ENCODE data around the gene MCOLN2.

The MCOLN2 gene

GRCh38 chr1:84884671-84885389 lies 112.1 kb downstream of the MCOLN2 start:
- Histone ChIP-seq H3F3A (ENCODE audit: insufficient read depth, low read length) (no peaks in the 10 kb centered on the region), H3K4me2 (ENCODE audit: low read length) (no peak overlapping the region), H3K27ac (ENCODE audit: low read depth, low read length, poor library complexity, severe bottlenecking) (no peak overlapping the region), H2AFZ (ENCODE audit: low read length) (no peak overlapping the region), H3K79me2 (ENCODE audit: insufficient read depth, low read length) (no peaks in the 10 kb centered on the region), H3K4me3 (ENCODE audit: low read depth, low read length, poor library complexity, severe bottlenecking) (no peak overlapping the region), H3K9me2 (ENCODE audit: low read depth, low read length) (no peaks in the 10 kb centered on the region), H4K20me1 (ENCODE audit: insufficient read depth, low read length) (no peaks in the 10 kb centered on the region), H3K9me3 (ENCODE audit: low read length) (no peaks in the 10 kb centered on the region), H3K27me3 (ENCODE audit: insufficient read depth, low read length) (no peaks in the 10 kb centered on the region), H3K4me1 (ENCODE audit: insufficient read depth, low read length, severe bottlenecking) (no peaks in the 10 kb centered on the region), H3K36me3 (ENCODE audit: insufficient read depth, low read length) (no peaks in the 10 kb centered on the region), H3K9ac (ENCODE audit: low read length) (no peak overlapping the region)
- no peak for TF ChIP-seq EZH2 (IDR thresholded peaks at IDR 0.05; ENCODE audit: borderline replicate concordance, low read length)
- no peak for TF ChIP-seq CTCF (IDR thresholded peaks at IDR 0.05; ENCODE audit: low read length)

- no peak for TF ChIP-seq CTCF (IDR thresholded peaks at IDR 0.05; ENCODE audit: low read length)
- TF ChIP-seq EZH2 (IDR thresholded peaks at IDR 0.05; ENCODE audit: borderline replicate concordance, low read length) = no peak
- H3K4me2 ChIP-seq (ENCODE audit: low read length) = no peak overlapping the region
These were observed 113.6 kb downstream of the MCOLN2 start for GRCh38 chr1:84883286-84883685.

GRCh38 chr1:84877592-84877991 lies 119.3 kb downstream of the MCOLN2 start:
- Histone ChIP-seq H3K4me2 (ENCODE audit: low read length) (no peak overlapping the region), H3K4me1 (ENCODE audit: insufficient read depth, low read length, severe bottlenecking) (no peaks in the 10 kb centered on the region), H2AFZ (ENCODE audit: low read length) (no peak overlapping the region), H3K79me2 (ENCODE audit: insufficient read depth, low read length) (no peaks in the 10 kb centered on the region), H3K27me3 (ENCODE audit: insufficient read depth, low read length) (no peaks in the 10 kb centered on the region), H3K9me2 (ENCODE audit: low read depth, low read length) (no peaks in the 10 kb centered on the region), H3K27ac (ENCODE audit: low read depth, low read length, poor library complexity, severe bottlenecking) (no peak overlapping the region), H4K20me1 (ENCODE audit: insufficient read depth, low read length) (no peaks in the 10 kb centered on the region), H3K9me3 (ENCODE audit: low read length) (no peaks in the 10 kb centered on the region), H3K9ac (ENCODE audit: low read length) (no peak overlapping the region), H3K36me3 (ENCODE audit: insufficient read depth, low read length) (no peaks in the 10 kb centered on the region), H3K4me3 (ENCODE audit: low read depth, low read length, poor library complexity, severe bottlenecking) (no peak overlapping the region), H3F3A (ENCODE audit: insufficient read depth, low read length) (no peaks in the 10 kb centered on the region)
- TF ChIP-seq EZH2 (IDR thresholded peaks at IDR 0.05; ENCODE audit: borderline replicate concordance, low read length) (no peak), CTCF (IDR thresholded peaks at IDR 0.05; ENCODE audit: low read length) (no peak)

More at GRCh38 chr1:84883286-84883685, 113.6 kb downstream of the MCOLN2 start:
- Histone ChIP-seq H3F3A (ENCODE audit: insufficient read depth, low read length) (no peaks in the 10 kb centered on the region), H3K4me1 (ENCODE audit: insufficient read depth, low read length, severe bottlenecking) (no peaks in the 10 kb centered on the region), H3K9me2 (ENCODE audit: low read depth, low read length) (no peaks in the 10 kb centered on the region), H3K9me3 (ENCODE audit: low read length) (no peaks in the 10 kb centered on the region), H2AFZ (ENCODE audit: low read length) (no peak overlapping the region), H3K79me2 (ENCODE audit: insufficient read depth, low read length) (no peaks in the 10 kb centered on the region), H3K4me3 (ENCODE audit: low read depth, low read length, poor library complexity, severe bottlenecking) (no peak overlapping the region), H3K36me3 (ENCODE audit: insufficient read depth, low read length) (no peaks in the 10 kb centered on the region), H4K20me1 (ENCODE audit: insufficient read depth, low read length) (no peaks in the 10 kb centered on the region), H3K9ac (ENCODE audit: low read length) (no peak overlapping the region), H3K27ac (ENCODE audit: low read depth, low read length, poor library complexity, severe bottlenecking) (no peak overlapping the region), H3K27me3 (ENCODE audit: insufficient read depth, low read length) (no peaks in the 10 kb centered on the region)
